Uterus (tissue), 4 donors: ENCODE results near the gene TDRD9. TPM values are rescaled to one million over a fixed set of nuclear protein-coding genes. Genes with fewer than 3 reads are reported as not detected.

Source experiments
- DNase-seq, 2 donors: peaks; one replicate each; pipeline ENCODE4 v3.0.0-alpha.2; 2019 to 2020
- H3K27ac ChIP-seq, 2 donors: fragments of 200-600 bp; sonication (generic); 1 replicate in 1 of 2; 2 replicates in 1 of 2; pipeline ENCODE4 v1.5.1; 2016 to 2018
- H3K27me3 ChIP-seq, 2 donors: fragments of 200-600 bp; sonication (generic); one replicate each; pipeline ENCODE4 v1.5.1; 2018 to 2019; ENCODE audit warnings: control low read depth in 1 of 2
- H3K36me3 ChIP-seq, 2 donors: fragments of 200-600 bp; sonication (generic); one replicate each; pipeline ENCODE4 v1.5.1; 2019; ENCODE audit warnings: control low read depth in 1 of 2
- H3K4me1 ChIP-seq, 2 donors: fragments of 200-600 bp; sonication (generic); one replicate each; pipeline ENCODE4 v1.5.1; 2018 to 2019; ENCODE audit warnings: control low read depth in 1 of 2
- H3K4me3 ChIP-seq, 2 donors: fragments of 200-600 bp; sonication (generic); 1 replicate in 1 of 2; 2 replicates in 1 of 2; pipeline ENCODE4 v1.5.1; 2018 to 2019; ENCODE audit warnings: mild to moderate bottlenecking in 1 of 2
- H3K9me3 ChIP-seq, 2 donors: fragments of 200-600 bp; sonication (generic); one replicate each; pipeline ENCODE4 v1.5.1; 2019; ENCODE audit warnings: control low read depth in 1 of 2
- CTCF ChIP-seq, 4 experiments: fragments of 200-600 bp in 2 of 4; fragments of 450-650 bp in 2 of 4; sonication (generic) in 2 of 4; IDR thresholded peaks; one replicate each; pipeline ENCODE4 v1.5.1; 2016 to 2019; ENCODE audit warnings: antibody characterized with exemption in 4 of 4, mild to moderate bottlenecking in 2 of 4, moderate library complexity in 1 of 4
- POLR2A ChIP-seq, 2 donors: fragments of 450-650 bp; IDR thresholded peaks; one replicate each; pipeline ENCODE4 v1.6.1; 2016; ENCODE audit warnings: antibody characterized with exemption in 2 of 2, mild to moderate bottlenecking in 1 of 2, moderate library complexity in 1 of 2
- intact Hi-C: fragments of 100-400 bp; cut with DNase I; formaldehyde crosslinking; loops from one replicate; pipeline ENCODE4 v1.15.1; 2023; ENCODE audit warnings: low total_unique reads
- total RNA-seq, 4 donors: library from RNA; depleted of rRNA in 3 of 4; stranded (reverse); fragments of >200 nt in 3 of 4; gene quantifications; one replicate each; pipeline versions ENCODE4 v1.1.0 to v1.2.4, GENCODE V29; 2014 to 2023
- donor health status: DM: yes; HTN: yes; CAD: no.

TDRD9 gene
- total RNA-seq, 4 donors from 2014 or later, result 0.85 to 1.8 TPM; not detected in 2

- DNase-seq, result no peak
- intact Hi-C loops, result no loop called here
- Histone ChIP-seq H3K27me3 (no peaks in the 10 kb centered on the region), H3K27ac (no peak overlapping the region), H3K36me3 (no peaks in the 10 kb centered on the region), H3K4me3 (no peak overlapping the region), H3K9me3 (no peaks in the 10 kb centered on the region), H3K4me1 (no peaks in the 10 kb centered on the region)
- TF ChIP-seq POLR2A (IDR thresholded peaks at IDR 0.05), result no peak
Observed at GRCh38 chr14:104001003-104001402, 72.7 kb downstream of the TDRD9 start.

- Histone ChIP-seq H3K36me3 (no peaks in the 10 kb centered on the region), H3K4me3 (no peak overlapping the region), H3K27me3 (no peaks in the 10 kb centered on the region), H3K9me3 (no peaks in the 10 kb centered on the region), H3K27ac (no peak overlapping the region), H3K4me1 (no peaks in the 10 kb centered on the region)
- intact Hi-C loops, result no loop called here
- TF ChIP-seq POLR2A (IDR thresholded peaks at IDR 0.05) (no peak), CTCF (IDR thresholded peaks at IDR 0.05) (no peak)
- no peak for DNase-seq
Observed at GRCh38 chr14:104003616-104004015, 75.4 kb downstream of the TDRD9 start.

GRCh38 chr14:104004849-104005248 is 76.6 kb downstream of the TDRD9 start:
- Histone ChIP-seq H3K27ac (no peak overlapping the region), H3K27me3 (no peaks in the 10 kb centered on the region), H3K9me3 (no peaks in the 10 kb centered on the region), H3K4me3 (no peak overlapping the region), H3K4me1 (no peaks in the 10 kb centered on the region), H3K36me3 (no peaks in the 10 kb centered on the region)
- intact Hi-C loops, result no loop called here
- TF ChIP-seq POLR2A (IDR thresholded peaks at IDR 0.05) (no peak), CTCF (IDR thresholded peaks at IDR 0.05) (no peak)
- DNase-seq, result no peak

GRCh38 chr14:104005489-104005888 is 77.2 kb downstream of the TDRD9 start:
- no peaks in the 10 kb centered on the region for H3K36me3 ChIP-seq
- H3K4me3 ChIP-seq, result no peak overlapping the region
- TF ChIP-seq POLR2A (IDR thresholded peaks at IDR 0.05), result no peak
- H3K9me3 ChIP-seq, result no peaks in the 10 kb centered on the region
- H3K27me3 ChIP-seq, result no peaks in the 10 kb centered on the region
- H3K27ac ChIP-seq, result no peak overlapping the region
- H3K4me1 ChIP-seq, result no peaks in the 10 kb centered on the region
- no peak for DNase-seq
- intact Hi-C loops, result no loop called here

- Histone ChIP-seq H3K9me3 (no peaks in the 10 kb centered on the region), H3K4me3 (no peak overlapping the region), H3K27ac (no peak overlapping the region), H3K36me3 (no peaks in the 10 kb centered on the region), H3K4me1 (no peaks in the 10 kb centered on the region), H3K27me3 (no peaks in the 10 kb centered on the region)
- no peak for DNase-seq
- intact Hi-C loops, result no loop called here
- TF ChIP-seq CTCF (IDR thresholded peaks at IDR 0.05) (no peak), POLR2A (IDR thresholded peaks at IDR 0.05) (no peak)
Observed at GRCh38 chr14:104007121-104007520, 78.9 kb downstream of the TDRD9 start.

GRCh38 chr14:104009297-104009696 is 81.0 kb downstream of the TDRD9 start:
- no peaks in the 10 kb centered on the region for H3K27me3 ChIP-seq
- H3K9me3 ChIP-seq, result no peaks in the 10 kb centered on the region
- no peaks in the 10 kb centered on the region for H3K36me3 ChIP-seq
- DNase-seq, result no peak
- H3K4me1 ChIP-seq, result no peaks in the 10 kb centered on the region
- no peak for TF ChIP-seq CTCF (IDR thresholded peaks at IDR 0.05)
- TF ChIP-seq POLR2A (IDR thresholded peaks at IDR 0.05), result no peak
- no peak overlapping the region for H3K4me3 ChIP-seq
- intact Hi-C loops, result no loop called here
- H3K27ac ChIP-seq, result no peak overlapping the region
